Mucosa of descending colon (tissue), 3 donors: ENCODE measurements around the gene SLC7A7. TPM values are rescaled to one million over a fixed set of nuclear protein-coding genes. Genes with fewer than 3 reads are reported as not detected.

ENCODE experiments used
- ATAC-seq: fragments of 200-7000 bp; cut with Tn5 transposase; one replicate; pipeline ENCODE4 v1.9.1; 2020; ENCODE audit warnings: mild to moderate bottlenecking, moderate library complexity
- DNase-seq, 3 donors: peaks; one replicate each; pipeline ENCODE4 v3.0.0-alpha.2; 2020
- H3K36me3 ChIP-seq: fragments of 200-600 bp; one replicate; pipeline ENCODE4 v1.8.0; 2021; ENCODE audit warnings: low read depth, mild to moderate bottlenecking
- H3K4me1 ChIP-seq: fragments of 200-600 bp; one replicate; pipeline ENCODE4 v1.8.0; 2021; ENCODE audit warnings: low read depth, mild to moderate bottlenecking
- H3K4me3 ChIP-seq: fragments of 200-600 bp; one replicate; pipeline ENCODE4 v1.8.0; 2021; ENCODE audit warnings: mild to moderate bottlenecking
- H3K9me3 ChIP-seq: fragments of 200-600 bp; one replicate; pipeline ENCODE4 v1.8.0; 2021; ENCODE audit warnings: mild to moderate bottlenecking
- CTCF ChIP-seq: fragments of 200-600 bp; IDR thresholded peaks from one replicate; pipeline ENCODE4 v1.8.0; 2022; ENCODE audit warnings: antibody characterized with exemption, mild to moderate bottlenecking
- intact Hi-C, 2 donors: fragments of 100-400 bp; cut with DNase I in 1 of 2; cut with micrococcal nuclease in 1 of 2; formaldehyde crosslinking; loops; one replicate each; pipeline versions ENCODE4 v1.11.0 to v1.11.1; 2022; cut with DNase I, micrococcal nuclease
- total RNA-seq, 3 donors: library from RNA; stranded (reverse); fragmentation: NEBNext Ultra II Directional in 2 of 3; extraction: Animal tissue kit (Norgen Biotek cat#: 25700) in 2 of 3; gene quantifications; one replicate each; pipeline versions ENCODE4 v1.2.1 to v1.2.4, GENCODE V29; 2021 to 2023
- donor health status: DM: no; HTN: no; CAD: no; lungs with moderate emphysema.
- donor health status: DM: no; HTN: no; CAD: no.
- donor health status: DM: no; HTN: yes; CAD: no.

SLC7A7 gene
- total RNA-seq, 3 donors from 2014 or later, result 7.6 to 13.7 (median 13.2) TPM

- DNase-seq (no peak), ATAC-seq (no peak)
- H3K36me3 ChIP-seq, result no peaks in the 10 kb centered on the region
- no peaks in the 10 kb centered on the region for H3K9me3 ChIP-seq
- no peak overlapping the region for H3K4me3 ChIP-seq
- TF ChIP-seq CTCF, result no peak
- intact Hi-C loops, result no loop called here
- H3K4me1 ChIP-seq, result peaks cover 5% of the 10 kb centered on the region
These were observed 26.1 kb upstream of the SLC7A7 start for GRCh38 chr14:22841311-22841710.

- Histone ChIP-seq H3K36me3 (no peaks in the 10 kb centered on the region), H3K4me1 (peaks cover 5% of the 10 kb centered on the region), H3K4me3 (no peak overlapping the region), H3K9me3 (no peaks in the 10 kb centered on the region)
- TF ChIP-seq CTCF, result no peak
- ATAC-seq (no peak), DNase-seq (no peak)
- intact Hi-C loops, result no loop called here
These were observed 24.0 kb upstream of the SLC7A7 start for GRCh38 chr14:22839159-22839779.

- H3K4me1 ChIP-seq, result peaks cover 5% of the 10 kb centered on the region
- DNase-seq, result peak in 1 of 3 donors; percentile 61
- intact Hi-C loops, result no loop called here
- ATAC-seq, result peak; percentile 2
- TF ChIP-seq CTCF, result no peak
- no peaks in the 10 kb centered on the region for H3K36me3 ChIP-seq
- no peak overlapping the region for H3K4me3 ChIP-seq
- no peaks in the 10 kb centered on the region for H3K9me3 ChIP-seq
These were observed 23.4 kb upstream of the SLC7A7 start for GRCh38 chr14:22838631-22839041.

- Histone ChIP-seq H3K4me3 (peak overlapping the region; percentile 80), H3K9me3 (no peaks in the 10 kb centered on the region), H3K36me3 (no peaks in the 10 kb centered on the region), H3K4me1 (peaks cover 5% of the 10 kb centered on the region)
- peak; percentile 31 for ATAC-seq
- TF ChIP-seq CTCF, result no peak
- intact Hi-C loops, result no loop called here
- peak; percentile 34 to 65 (median 57) for DNase-seq
These were observed 22.7 kb upstream of the SLC7A7 start for GRCh38 chr14:22837750-22838538.

- Histone ChIP-seq H3K36me3 (no peaks in the 10 kb centered on the region), H3K4me1 (peaks cover 5% of the 10 kb centered on the region), H3K4me3 (peak overlapping the region; percentile 80), H3K9me3 (no peaks in the 10 kb centered on the region)
- ATAC-seq (peak; percentile 75), DNase-seq (peak; percentile 62 to 78 (median 70))
- intact Hi-C loops, result no loop called here
- no peak for TF ChIP-seq CTCF
These were observed 22.0 kb upstream of the SLC7A7 start for GRCh38 chr14:22837114-22837749.
